Ovary (tissue), 9 donors: ENCODE data around the gene AIFM3. TPM values are rescaled to one million over a fixed set of nuclear protein-coding genes. Genes with fewer than 3 reads are reported as not detected.

Experiments used
- DNase-seq, 5 donors: peaks; one replicate each; pipeline ENCODE4 v3.0.0-alpha.2; 2019 to 2020
- H3K27ac ChIP-seq, 2 donors: fragments of 200-600 bp; one replicate each; pipeline versions ENCODE4 v1.5.1 to v1.8.0; 2019 to 2022
- H3K27me3 ChIP-seq: fragments of 200-600 bp; one replicate; pipeline ENCODE4 v1.8.0; 2022
- H3K36me3 ChIP-seq: fragments of 200-600 bp; sonication (generic); one replicate; pipeline ENCODE4 v1.5.1; 2019
- H3K4me1 ChIP-seq: one replicate; pipeline ENCODE4 v1.8.1; 2013; ENCODE audit warnings: mild to moderate bottlenecking, moderate library complexity; ENCODE audit not compliant: insufficient read depth
- H3K4me3 ChIP-seq: fragments of 200-600 bp; sonication (generic); one replicate; pipeline ENCODE4 v1.5.1; 2017
- H3K9me3 ChIP-seq, 2 donors: fragments of 200-600 bp in 1 of 2; sonication (generic) in 1 of 2; one replicate each; pipeline versions ENCODE4 v1.5.1 to v1.8.1; 2013 to 2019; ENCODE audit warnings: mild to moderate bottlenecking in 1 of 2, moderate library complexity in 1 of 2
- CTCF ChIP-seq, 3 donors: fragments of 450-650 bp in 2 of 3; fragments of 200-600 bp in 1 of 3; IDR thresholded peaks; one replicate each; pipeline versions ENCODE4 v1.5.1 to v1.8.0; 2016 to 2022; ENCODE audit warnings: antibody characterized with exemption in 3 of 3, mild to moderate bottlenecking in 1 of 3
- EP300 ChIP-seq: sonication (generic); formaldehyde crosslinking; IDR thresholded peaks from one replicate; pipeline ENCODE4 v1.6.1; 2017; ENCODE audit warnings: antibody characterized with exemption
- POLR2A ChIP-seq: fragments of 450-650 bp; IDR thresholded peaks from one replicate; pipeline ENCODE4 v1.6.1; 2017; ENCODE audit warnings: antibody characterized with exemption, mild to moderate bottlenecking, moderate library complexity
- WGBS, 3 donors: extraction: QIAGEN DNeasy Blood & Tissue Kit in 1 of 3; methylation state at CpG; one replicate each; pipeline versions ENCODE4 v1.1.5 to v1.1.7; 2013 to 2017; 5-methylcytosine and 5-hydroxymethylcytosine counted together
- intact Hi-C, 4 donors: fragments of 100-400 bp; cut with DNase I; formaldehyde crosslinking; loops; one replicate each; pipeline versions ENCODE4 v1.11.0 to v1.15.1; 2022 to 2023
- polyA plus RNA-seq, 2 donors: library from polyadenylated mRNA; stranded (reverse); fragments of 200-250 nt in 1 of 2; fragments of 350-450 nt in 1 of 2; fragmentation: Illumina TruSeq in 1 of 2; extraction: RNeasy Lipid Tissue Mini Kit (QIAGEN cat#74804) in 1 of 2; gene quantifications; one replicate each; pipeline ENCODE4 v1.2.3, GENCODE V29; 2013 to 2014
- total RNA-seq, 7 donors: library from RNA; depleted of rRNA in 2 of 7; stranded (reverse); fragments of >200 nt in 2 of 7; fragmentation: NEBNext Ultra II Directional in 3 of 7; extraction: Animal tissue kit (Norgen Biotek cat#: 25700) in 3 of 7; gene quantifications; one replicate each; pipeline versions ENCODE4 v1.1.0 to v1.2.4, GENCODE V29; 2016 to 2023
- donor health status: DM: no; HTN: no; CAD: no; lungs with moderate emphysema.
- donor health status: DM: no; HTN: no; CAD: no.
- donor health status: Bipolar disorder and iron deficiency.
- donor health status: DM: yes; HTN: yes; CAD: no.
- donor health status: DM: no; HTN: no; CAD: no.
- donor health status: DM: yes; HTN: yes; CAD: no.

AIFM3 gene
- total and polyA plus RNA-seq, 9 donors, result 0.43 to 2.7 (median 1.1) TPM; not detected in 1

DNA sequence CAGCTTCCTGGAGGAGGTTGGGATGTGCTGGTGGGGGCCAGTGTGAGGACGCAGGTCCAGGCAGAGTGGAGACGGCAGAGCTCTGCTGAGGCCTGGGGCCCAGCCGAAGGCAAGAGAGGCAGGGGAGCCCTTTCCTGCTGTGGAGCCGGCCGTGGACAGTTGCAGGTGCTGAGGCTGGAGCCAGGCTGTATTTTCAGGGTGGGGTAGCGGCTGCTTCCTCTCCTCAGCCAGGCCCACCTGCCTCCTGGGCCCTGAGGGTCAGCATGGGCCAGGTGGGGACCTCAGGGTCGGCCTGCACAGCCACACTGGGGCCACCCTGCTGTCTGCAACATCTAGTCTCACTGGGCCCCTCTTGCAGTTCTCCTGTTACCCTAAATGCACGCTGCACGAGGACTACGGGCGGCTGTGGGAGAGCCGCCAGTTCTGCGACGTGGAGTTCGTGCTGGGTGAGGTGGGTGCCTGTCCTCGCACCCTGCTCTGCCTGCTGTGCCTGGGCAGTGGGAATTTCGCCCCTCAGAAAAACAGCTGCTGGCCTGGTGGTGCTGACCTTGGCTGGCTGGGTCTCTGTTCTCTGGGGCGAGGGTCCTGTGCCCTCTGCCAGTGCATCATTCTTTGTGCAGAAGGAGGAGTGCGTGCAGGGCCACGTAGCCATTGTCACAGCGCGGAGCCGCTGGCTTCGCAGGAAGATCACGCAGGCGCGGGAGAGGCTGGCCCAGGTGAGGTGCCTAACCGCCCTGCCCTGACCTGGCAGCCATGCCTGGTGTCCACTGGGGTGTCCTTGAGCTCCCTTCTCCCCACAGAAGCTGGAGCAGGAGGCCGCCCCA lies 26.5 kb downstream of the AIFM3 start:
- Histone ChIP-seq H3K4me1 (peaks cover 12% of the 10 kb centered on the region), H3K9me3 (no peaks in the 10 kb centered on the region), H3K27ac (no peak overlapping the region), H3K27me3 (no peaks in the 10 kb centered on the region), H3K4me3 (no peak overlapping the region), H3K36me3 (no peaks in the 10 kb centered on the region)
- DNase-seq, result no peak
- WGBS, 3 donors, result 91 to 94% (median 91%) methylated on average over 28 to 29 of the region's 29 CpGs
- intact Hi-C loops, result no loop called here
- no peak for TF ChIP-seq CTCF (IDR thresholded peaks at IDR 0.05)
- no peak for TF ChIP-seq POLR2A
- TF ChIP-seq EP300, result no peak

GRCh38 chr22:20994128-20994901 lies 27.3 kb downstream of the AIFM3 start:
- WGBS, 3 donors, result 84 to 91% (median 87%) methylated on average over 30 of the region's 30 CpGs
- Histone ChIP-seq H3K4me1 (peaks cover 12% of the 10 kb centered on the region), H3K9me3 (no peaks in the 10 kb centered on the region), H3K4me3 (no peak overlapping the region), H3K27me3 (no peaks in the 10 kb centered on the region), H3K27ac (no peak overlapping the region), H3K36me3 (no peaks in the 10 kb centered on the region)
- intact Hi-C loops, result no loop called here
- no peak for TF ChIP-seq EP300
- TF ChIP-seq CTCF (IDR thresholded peaks at IDR 0.05), result no peak
- TF ChIP-seq POLR2A, result no peak
- DNase-seq, result no peak

GRCh38 chr22:20994902-20995241 lies 27.8 kb downstream of the AIFM3 start:
- Histone ChIP-seq H3K27ac (no peak overlapping the region), H3K9me3 (no peaks in the 10 kb centered on the region), H3K27me3 (no peaks in the 10 kb centered on the region), H3K4me3 (no peak overlapping the region), H3K4me1 (peaks cover 10% of the 10 kb centered on the region), H3K36me3 (no peaks in the 10 kb centered on the region)
- DNase-seq, result no peak
- 72 to 86% (median 83%) methylated on average over 9 to 10 of the region's 10 CpGs for WGBS, 3 donors
- TF ChIP-seq CTCF (IDR thresholded peaks at IDR 0.05) (no peak), EP300 (no peak), POLR2A (no peak)
- intact Hi-C loops, result no loop called here

DNA sequence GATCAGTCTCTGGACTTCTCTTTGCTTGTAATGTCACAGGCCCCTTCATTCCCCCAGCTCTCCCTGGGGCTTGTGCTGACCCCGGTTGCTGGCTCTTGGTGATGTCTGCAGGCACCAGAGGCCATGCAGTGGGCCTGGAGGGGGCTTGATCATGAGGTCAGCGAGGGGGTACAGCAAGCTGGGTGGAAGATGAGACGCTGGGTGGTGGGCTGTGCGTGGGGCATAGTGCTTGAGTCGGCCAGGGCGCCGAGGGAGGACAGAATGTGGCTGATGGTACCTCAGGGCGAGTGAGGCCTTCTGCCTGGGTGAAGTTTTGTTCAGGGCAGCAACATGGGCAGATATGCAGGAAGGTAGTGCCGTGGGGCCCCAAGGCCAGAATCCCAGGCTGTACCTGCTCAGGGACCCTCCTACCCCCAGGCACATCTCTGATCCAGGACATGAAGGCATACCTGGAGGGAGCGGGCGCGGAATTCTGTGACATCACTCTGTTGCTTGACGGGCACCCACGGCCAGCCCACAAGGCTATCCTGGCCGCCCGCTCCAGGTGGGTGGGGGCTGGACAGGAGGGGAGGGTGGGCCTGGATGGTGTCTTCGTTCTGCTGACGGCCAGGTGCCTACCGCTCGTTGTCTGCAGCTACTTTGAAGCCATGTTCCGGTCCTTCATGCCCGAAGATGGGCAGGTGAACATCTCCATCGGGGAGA lies 28.4 kb downstream of the AIFM3 start:
- WGBS, 3 donors, result 85 to 88% (median 88%) methylated on average over 22 to 23 of the region's 23 CpGs
- intact Hi-C loops, result no loop called here
- H3K9me3 ChIP-seq, result no peaks in the 10 kb centered on the region
- no peak overlapping the region for H3K4me3 ChIP-seq
- H3K27ac ChIP-seq, result no peak overlapping the region
- DNase-seq, result no peak
- H3K36me3 ChIP-seq, result no peaks in the 10 kb centered on the region
- H3K27me3 ChIP-seq, result no peaks in the 10 kb centered on the region
- TF ChIP-seq CTCF (IDR thresholded peaks at IDR 0.05), result no peak
- no peak for TF ChIP-seq POLR2A
- TF ChIP-seq EP300, result no peak
- H3K4me1 ChIP-seq, result peaks cover 7% of the 10 kb centered on the region
